PFSK-1 (cell line): ENCODE measurements around the gene MTSS2.

Experiments used
- FOXP2 ChIP-seq: optimal IDR thresholded peaks from 2 replicates; pipeline ENCODE3; 2011; ENCODE audit warnings: borderline replicate concordance, control low read depth, inconsistent platforms; ENCODE audit not compliant: insufficient read depth; ENCODE audit errors: extremely low read length, extremely low read depth
- POLR2AphosphoS5 ChIP-seq: IDR thresholded peaks from 2 replicates; pipeline ENCODE4 v1.6.1; 2012; ENCODE audit warnings: low read depth, mild to moderate bottlenecking, control low read depth, low read length, moderate library complexity
- REST ChIP-seq, 2 experiments: IDR thresholded peaks; 2 replicates each; pipeline versions ENCODE4 v1.6.1 to v1.8.0; 2011 to 2012; ENCODE audit warnings: low read depth in 2 of 2, low read length in 2 of 2, control low read depth in 1 of 2, inconsistent platforms in 1 of 2, mild to moderate bottlenecking in 1 of 2, moderate library complexity in 1 of 2; ENCODE audit not compliant: insufficient read depth in 1 of 2
- SIN3A ChIP-seq: IDR thresholded peaks from 2 replicates; pipeline ENCODE4 v1.6.1; 2012; ENCODE audit warnings: mild to moderate bottlenecking, low read length, moderate library complexity, borderline replicate concordance; ENCODE audit not compliant: insufficient read depth
- TAF1 ChIP-seq: IDR thresholded peaks from 2 replicates; pipeline ENCODE4 v1.6.1; 2012; ENCODE audit warnings: low read length, control low read depth, borderline replicate concordance; ENCODE audit not compliant: insufficient read depth

MTSS2 gene

GRCh38 chr16:70675851-70676513 lies 9.9 kb downstream of the MTSS2 start:
- no peak for TF ChIP-seq POLR2AphosphoS5
- no peak for TF ChIP-seq REST (IDR thresholded peaks at IDR 0.05; ENCODE audit: insufficient read depth in 1 of 2, low read depth in 2 of 2, low read length in 2 of 2)
- no peak for TF ChIP-seq FOXP2
- TF ChIP-seq SIN3A, result no peak
- TF ChIP-seq TAF1, result no peak

- TF ChIP-seq TAF1, result no peak
Observed at GRCh38 chr16:70674221-70675014, 11.4 kb downstream of the MTSS2 start.

- TF ChIP-seq REST (IDR thresholded peaks at IDR 0.05; ENCODE audit: insufficient read depth in 1 of 2, low read depth in 2 of 2, low read length in 2 of 2) (no peak), TAF1 (no peak), POLR2AphosphoS5 (no peak), FOXP2 (no peak), SIN3A (no peak)
Observed at GRCh38 chr16:70670175-70670574, 15.7 kb downstream of the MTSS2 start.

GRCh38 chr16:70665806-70666735 lies 19.8 kb downstream of the MTSS2 start:
- TF ChIP-seq SIN3A (no peak), POLR2AphosphoS5 (no peak), FOXP2 (no peak), TAF1 (no peak), REST (IDR thresholded peaks at IDR 0.05; ENCODE audit: insufficient read depth in 1 of 2, low read depth in 2 of 2, low read length in 2 of 2) (no peak)

GRCh38 chr16:70665113-70665694 lies 20.6 kb downstream of the MTSS2 start:
- TF ChIP-seq POLR2AphosphoS5 (no peak), SIN3A (no peak), REST (IDR thresholded peaks at IDR 0.05; ENCODE audit: insufficient read depth in 1 of 2, low read depth in 2 of 2, low read length in 2 of 2) (no peak), TAF1 (no peak), FOXP2 (no peak)
